SK-MEL-5 (cell line): Measurements from ENCODE around the gene FGF19. TPM values are rescaled to one million over a fixed set of nuclear protein-coding genes. Genes with fewer than 3 reads are reported as not detected.
A peak's percentile ranks its signal among the peaks of the same experiment; 100 is the strongest.

Experiments
- DNase-seq: peaks from one replicate; pipeline ENCODE4 v3.0.0-alpha.2; 2016; ENCODE audit warnings: low read depth, low spot score
- in situ Hi-C: cut with HindIII; loops from 2 replicates; pipeline ENCODE4 v1.10.0; 2016; ENCODE audit warnings: low sequenced_read_pairs, high pct_unique_total_duplicates, low pct_unique_long_range_greater_than_20kb
- total RNA-seq: library from RNA; depleted of rRNA; stranded (reverse); fragments of >200 nt; shearing (Covaris generic); gene quantifications from 2 replicates; pipeline ENCODE4 v1.2.3, GENCODE V29; 2014

The FGF19 gene
- total RNA-seq, 1 experiment from 2014 or later = 0.13 TPM

DNA sequence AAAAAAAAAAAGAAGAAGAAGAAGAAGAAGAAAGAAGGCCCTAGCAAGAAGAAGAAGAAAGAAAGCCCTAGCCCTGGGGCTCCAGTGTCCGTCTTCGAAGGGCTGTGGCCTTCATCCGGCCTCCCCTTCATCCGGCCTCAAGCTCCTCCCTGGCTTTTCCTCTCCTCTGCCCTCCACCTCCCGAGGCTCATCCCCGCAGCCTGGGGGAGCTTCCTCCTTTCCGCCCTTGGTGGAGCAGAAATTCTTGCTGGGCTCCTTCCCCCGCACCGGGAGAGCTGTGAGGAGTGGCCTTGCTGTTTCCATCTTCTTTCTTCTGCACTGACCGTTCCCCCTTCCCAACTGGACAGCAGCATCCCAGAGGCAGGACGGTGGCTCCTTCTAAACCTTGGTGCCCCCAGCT, 19.2 kb downstream of the FGF19 start:
- no peak for DNase-seq
- in situ Hi-C loops = no loop called here

DNA sequence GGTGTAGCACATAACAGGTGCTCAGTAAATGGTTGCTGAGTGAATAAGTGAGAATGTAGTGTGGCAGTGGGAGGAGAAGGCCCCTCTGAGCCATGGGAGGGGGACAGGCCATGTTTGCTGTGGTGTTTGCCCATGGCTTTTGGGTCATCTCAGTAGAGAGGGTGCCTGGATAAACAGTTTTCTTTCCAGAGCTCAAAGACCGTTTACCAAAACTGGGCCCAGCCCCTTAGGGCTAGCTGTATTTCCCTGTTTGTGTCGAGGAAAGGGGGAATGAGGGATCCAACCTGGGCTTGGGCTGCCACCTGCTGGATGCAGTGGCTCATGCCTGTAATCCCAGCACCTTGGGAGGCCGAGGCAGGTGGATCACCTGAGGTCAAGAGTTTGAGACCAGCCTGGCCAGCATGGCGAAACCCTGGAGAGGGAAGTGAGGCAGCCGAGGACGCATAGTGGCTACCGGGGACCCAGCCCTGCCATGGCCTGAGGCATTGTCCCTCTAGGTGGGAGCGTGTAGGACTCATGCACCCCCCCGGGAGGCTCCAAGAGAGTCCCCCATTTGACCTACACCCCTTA, 20.0 kb downstream of the FGF19 start:
- in situ Hi-C loops = no loop called here
- peak; percentile 63 for DNase-seq

- in situ Hi-C loops = no loop called here
- DNase-seq = no peak
Measured at GRCh38 chr11:69682681-69683326, 21.0 kb downstream of the FGF19 start.

DNA sequence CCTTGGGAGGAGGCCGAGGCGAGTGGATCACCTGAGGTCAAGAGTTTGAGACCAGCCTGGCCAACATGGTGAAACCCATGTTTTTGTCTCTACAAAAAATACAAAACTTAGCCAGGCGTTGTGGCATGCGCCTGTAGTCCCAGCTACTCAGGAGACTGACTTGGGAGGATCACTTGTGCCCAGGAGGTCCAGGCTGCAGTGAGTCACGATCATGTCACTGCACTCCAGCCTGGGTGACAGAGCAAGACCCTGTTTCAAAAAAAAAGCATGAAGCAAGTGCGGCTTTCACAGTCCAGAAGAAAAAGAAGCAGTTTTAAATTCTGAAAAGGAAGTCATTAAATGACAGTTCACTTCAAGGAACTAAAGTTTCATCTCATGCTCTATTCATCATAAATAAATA, 21.6 kb downstream of the FGF19 start:
- in situ Hi-C loops = no loop called here
- DNase-seq = no peak

DNA sequence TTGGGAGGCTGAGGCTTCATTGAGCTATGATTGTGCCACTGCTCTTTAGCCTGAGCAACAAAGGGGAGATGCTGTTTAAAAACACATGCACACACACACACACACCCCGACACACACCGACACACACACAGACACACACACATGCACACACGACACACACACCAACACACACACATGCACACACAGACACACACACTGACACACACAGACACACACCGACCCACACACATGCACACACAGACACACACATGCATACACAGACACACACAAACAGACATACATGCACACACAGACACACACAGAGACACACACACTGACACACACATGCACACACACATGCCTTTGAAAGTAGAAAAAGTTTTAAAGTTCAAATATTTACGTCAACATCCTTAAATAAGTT, 23.1 kb downstream of the FGF19 start:
- no peak for DNase-seq
- in situ Hi-C loops = no loop called here

DNA sequence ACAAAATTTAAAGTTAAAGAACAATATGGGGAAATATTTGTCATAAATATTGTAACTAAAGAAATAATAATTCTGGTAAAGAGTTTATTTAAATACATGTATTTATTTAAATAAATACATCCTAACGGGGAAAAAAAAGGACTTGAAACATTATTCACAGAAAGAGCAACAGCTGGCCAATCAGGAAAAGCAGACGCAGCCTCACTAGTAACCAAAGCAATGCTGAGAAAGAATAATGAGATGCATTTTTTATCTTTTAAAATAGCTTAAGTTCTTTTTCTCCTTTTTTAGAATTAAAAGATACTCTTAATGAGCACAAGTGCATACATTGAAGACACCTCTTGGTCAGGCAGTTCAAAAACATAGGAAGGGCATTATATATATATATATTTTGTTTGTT, 26.1 kb downstream of the FGF19 start:
- in situ Hi-C loops = no loop called here
- no peak for DNase-seq

GRCh38 chr11:69674886-69675714, 28.7 kb downstream of the FGF19 start, which contains the start of gene LTO1:
LTO1 (minus strand) TSS chr11:69675353; CDS start chr11:69675239, 114 bp downstream.
- in situ Hi-C loops = loop anchor here (25.0 kb wide), 1 partner anchor 438 kb away; no protein-coding TSS in a partner anchor

DNA sequence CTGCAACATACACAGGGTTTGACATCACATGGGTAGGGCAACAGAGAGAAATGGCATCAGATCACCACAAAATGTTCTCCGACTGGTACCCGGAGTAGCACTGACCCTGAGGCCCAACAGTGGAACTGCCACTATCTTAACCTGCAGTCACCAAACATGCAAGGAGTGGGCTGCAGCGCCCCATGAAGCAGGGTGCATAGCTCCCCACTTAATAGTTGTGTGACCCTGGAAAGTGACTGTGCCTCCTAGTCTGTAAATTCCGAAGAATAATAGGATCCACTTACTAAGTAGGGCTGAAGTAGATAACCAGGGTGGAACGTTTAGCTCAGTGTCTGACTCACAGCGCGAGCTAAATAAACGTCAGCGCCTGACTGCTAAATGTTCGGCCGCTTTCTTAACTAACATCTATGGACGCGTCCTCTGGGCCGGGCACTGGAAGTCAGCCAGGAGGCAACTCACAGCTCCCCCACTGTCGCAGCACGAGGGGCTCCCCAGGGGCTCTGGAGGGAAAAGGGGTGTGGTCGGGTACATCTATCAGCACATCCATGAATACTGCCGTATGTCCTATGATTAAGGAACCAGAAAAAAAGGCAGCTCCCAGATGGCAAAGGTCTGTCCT, 29.4 kb downstream of the FGF19 start:
- in situ Hi-C loops = loop anchor here (25.0 kb wide), 1 partner anchor 437 kb away; no protein-coding TSS in a partner anchor
- peak; percentile 45 for DNase-seq

More at GRCh38 chr11:69674886-69675714, 28.7 kb downstream of the FGF19 start, which contains the start of gene LTO1:
- DNase-seq = peak; percentile 100

DNA sequence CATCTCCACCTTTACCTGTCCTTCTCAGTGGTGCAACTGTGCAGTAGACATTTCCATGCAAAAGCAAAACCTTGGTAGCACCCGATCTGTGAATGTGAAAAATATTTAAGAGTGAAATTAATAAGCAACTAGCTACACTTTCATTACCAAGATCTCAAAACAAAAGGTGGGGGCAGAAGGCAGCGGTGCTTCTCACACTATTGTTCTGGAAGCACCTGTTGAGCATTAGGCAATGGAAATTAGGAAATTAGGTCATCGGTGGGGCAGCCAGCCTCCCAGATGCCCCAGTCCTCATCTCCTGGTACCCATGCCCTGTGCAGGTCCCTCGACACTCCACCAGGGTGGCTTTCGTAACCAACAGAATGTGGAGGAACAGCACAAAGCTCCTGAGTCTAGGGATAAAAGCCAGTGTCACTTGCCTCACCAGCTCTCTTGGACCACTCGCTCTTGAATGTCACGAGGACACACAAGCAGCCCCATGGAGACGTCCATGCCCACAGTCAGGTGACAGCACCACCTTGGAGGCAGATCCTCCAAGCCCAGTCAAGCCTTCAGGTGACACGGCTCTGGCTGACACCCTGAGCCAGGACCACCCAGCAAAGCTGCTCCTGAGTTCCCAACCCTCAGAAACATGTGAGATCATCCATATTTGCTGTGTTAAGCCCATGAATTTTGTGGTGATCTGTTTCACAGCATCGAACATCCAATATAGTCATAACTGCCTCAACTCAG, 31.9 kb downstream of the FGF19 start:
- DNase-seq = no peak
- in situ Hi-C loops = loop anchor here (25.0 kb wide), 1 partner anchor 435 kb away; no protein-coding TSS in a partner anchor

DNA sequence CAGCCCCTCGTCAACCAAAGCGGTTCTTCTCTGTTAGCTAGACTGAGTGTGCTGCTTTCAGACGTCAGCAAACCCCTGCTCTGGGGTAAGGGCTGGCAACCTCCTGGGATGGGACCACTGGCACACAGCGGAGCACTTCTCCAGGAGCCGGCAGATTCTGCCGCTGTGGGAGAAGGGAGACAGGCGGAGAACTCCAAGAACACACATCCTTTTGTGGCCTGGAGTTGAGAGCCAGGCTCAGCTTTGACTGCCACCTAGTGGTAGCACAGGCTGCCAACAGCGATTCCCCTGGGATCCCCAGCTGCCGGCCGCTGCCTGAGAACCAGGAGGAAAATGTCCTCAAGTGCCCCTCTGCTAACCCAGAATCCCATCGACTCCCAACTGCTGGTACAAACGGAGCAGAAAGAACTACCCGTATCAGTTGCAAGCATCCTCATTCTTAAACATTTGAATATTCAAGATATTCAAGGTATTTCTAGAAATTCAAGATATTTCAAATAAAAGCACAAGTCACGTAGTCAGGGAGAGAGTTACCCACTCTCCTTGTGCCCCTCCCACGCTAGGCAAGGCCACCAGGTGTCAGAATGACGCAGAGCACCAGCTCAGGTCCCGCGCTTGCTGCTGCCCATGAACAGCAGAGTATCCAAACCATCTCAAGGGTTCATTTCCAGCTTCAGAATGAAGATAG, 33.5 kb downstream of the FGF19 start:
- in situ Hi-C loops = loop anchor here (25.0 kb wide), 1 partner anchor 433 kb away; no protein-coding TSS in a partner anchor
- DNase-seq = peak; percentile 99

- in situ Hi-C loops = loop anchor here (25.0 kb wide), 1 partner anchor 432 kb away; no protein-coding TSS in a partner anchor
- no peak for DNase-seq
Measured at GRCh38 chr11:69669486-69669885, 34.3 kb downstream of the FGF19 start.

GRCh38 chr11:69667619-69668604, 35.9 kb downstream of the FGF19 start:
- no peak for DNase-seq
- in situ Hi-C loops = loop anchor here (25.0 kb wide), 1 partner anchor 431 kb away; no protein-coding TSS in a partner anchor

DNA sequence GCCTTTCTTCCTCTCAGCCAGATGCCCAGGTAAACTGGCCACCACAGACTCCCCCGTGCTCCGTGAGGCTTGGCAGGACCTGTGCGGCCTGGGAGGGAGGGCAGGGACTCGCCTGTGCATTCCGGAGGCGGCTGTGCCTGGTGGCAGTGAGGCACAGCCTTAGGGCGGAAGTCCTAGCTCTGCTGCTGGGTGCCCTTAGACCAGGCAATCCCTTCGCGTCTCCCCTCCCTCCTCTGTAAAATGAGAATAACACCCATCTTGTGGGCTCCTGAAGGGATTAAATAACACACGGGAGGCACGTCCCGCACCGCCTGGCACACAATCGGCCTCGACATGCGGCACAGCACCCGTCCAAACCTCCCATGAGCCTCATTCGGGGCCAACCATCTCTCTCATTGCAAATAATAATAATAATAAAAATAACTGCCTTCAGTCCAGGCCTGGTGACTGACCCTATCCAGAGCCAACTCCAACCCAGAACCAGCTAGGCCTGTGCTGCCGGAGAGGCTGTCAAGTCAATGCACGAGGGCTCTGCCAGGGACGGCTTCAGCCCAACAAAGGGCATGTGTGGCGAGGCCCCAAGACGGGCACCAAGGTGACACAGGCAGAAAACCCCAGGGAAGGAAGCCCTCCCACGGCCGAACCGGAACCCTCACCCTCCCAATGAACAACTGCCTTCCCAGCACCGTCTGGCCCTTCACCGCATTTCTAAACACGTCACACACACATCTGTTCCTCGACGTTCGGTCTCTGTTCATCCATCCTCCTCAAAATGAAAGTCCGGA, 36.9 kb downstream of the FGF19 start:
- in situ Hi-C loops = loop anchor here (25.0 kb wide), 1 partner anchor 430 kb away; no protein-coding TSS in a partner anchor
- no peak for DNase-seq

DNA sequence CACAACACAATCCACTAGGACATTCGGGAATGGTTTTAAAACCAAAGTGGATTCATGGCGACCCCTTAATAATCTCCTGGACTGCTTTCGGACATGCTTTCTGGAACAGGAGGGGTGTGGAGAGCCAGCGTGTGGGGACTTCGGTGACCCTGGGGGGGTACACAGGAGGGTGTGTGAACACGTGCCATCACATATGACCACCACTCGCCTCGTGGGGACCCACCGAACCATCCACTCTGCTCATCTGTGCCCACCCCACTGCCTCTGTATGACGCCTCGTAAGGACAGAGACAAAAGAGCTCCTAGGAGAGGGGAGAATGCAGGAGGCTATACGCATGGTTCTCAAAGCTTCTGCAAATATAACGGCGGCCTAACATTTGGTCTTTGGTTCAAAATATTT, 37.6 kb downstream of the FGF19 start:
- in situ Hi-C loops = loop anchor here (25.0 kb wide), 1 partner anchor 429 kb away; no protein-coding TSS in a partner anchor
- no peak for DNase-seq

GRCh38 chr11:69665669-69666068, 38.2 kb downstream of the FGF19 start:
- DNase-seq = no peak
- in situ Hi-C loops = loop anchor here (25.0 kb wide), 1 partner anchor 428 kb away; no protein-coding TSS in a partner anchor
